Measurements from ENCODE around the gene MRFAP1L1.
"Not testable (repeated sequence)": the region's sequence is repeated elsewhere in the genome, so short reads cannot be mapped to it uniquely, and the experiment has no call there.

Gene MRFAP1L1

DNA sequence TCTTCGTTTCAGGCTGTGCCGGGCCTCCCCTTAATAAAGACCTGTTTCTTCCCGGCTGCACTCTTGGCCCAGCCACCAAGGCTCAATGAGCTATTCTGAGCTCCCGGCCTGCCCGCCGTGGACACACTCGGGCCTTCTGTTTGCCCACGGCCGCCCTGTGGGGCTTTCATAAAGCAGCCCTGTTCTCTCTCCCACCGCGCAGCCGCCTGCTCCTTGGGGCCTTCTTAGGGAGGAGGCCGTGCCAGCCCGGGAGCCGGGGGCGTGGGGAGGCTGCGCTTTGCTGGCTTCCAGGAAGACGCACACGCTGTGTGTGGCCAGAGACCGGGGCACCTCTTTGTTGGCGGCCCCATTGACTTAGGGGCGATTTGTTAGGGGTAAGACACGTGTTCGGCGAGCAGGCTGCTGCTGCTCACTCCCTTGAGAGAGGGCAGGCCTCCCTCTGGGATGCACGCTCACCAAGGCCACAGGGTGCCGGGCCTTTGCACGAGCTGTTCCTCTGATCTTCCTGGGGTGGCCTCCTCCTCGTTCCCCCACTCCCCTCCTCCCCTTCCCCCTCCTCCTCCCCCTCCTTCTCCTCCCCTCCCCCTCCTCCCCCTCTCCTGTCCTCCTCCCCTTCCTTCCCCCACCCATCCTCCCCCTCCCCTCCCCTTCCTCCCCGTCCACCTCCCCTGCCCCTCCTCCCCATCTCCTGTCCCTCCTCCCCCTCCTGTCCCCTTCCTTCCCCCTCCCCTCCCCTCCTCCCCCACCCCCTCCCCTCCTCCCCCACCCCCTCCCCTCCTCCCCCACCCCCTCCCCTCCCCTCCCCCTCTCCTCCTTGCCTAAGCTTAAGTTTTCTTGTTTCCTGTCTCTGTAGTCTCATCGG, 17.6 kb upstream of the MRFAP1L1 start:
- no peak overlapping the region for H3K27ac ChIP-seq
- no peaks in the 10 kb centered on the region for H3K36me3 ChIP-seq (replicated peaks)
- DNase-seq, result peak; percentile 14
- H3K4me3 ChIP-seq (ENCODE audit: low read depth, low read length), result no peak overlapping the region
- TF ChIP-seq, protein P1, sequence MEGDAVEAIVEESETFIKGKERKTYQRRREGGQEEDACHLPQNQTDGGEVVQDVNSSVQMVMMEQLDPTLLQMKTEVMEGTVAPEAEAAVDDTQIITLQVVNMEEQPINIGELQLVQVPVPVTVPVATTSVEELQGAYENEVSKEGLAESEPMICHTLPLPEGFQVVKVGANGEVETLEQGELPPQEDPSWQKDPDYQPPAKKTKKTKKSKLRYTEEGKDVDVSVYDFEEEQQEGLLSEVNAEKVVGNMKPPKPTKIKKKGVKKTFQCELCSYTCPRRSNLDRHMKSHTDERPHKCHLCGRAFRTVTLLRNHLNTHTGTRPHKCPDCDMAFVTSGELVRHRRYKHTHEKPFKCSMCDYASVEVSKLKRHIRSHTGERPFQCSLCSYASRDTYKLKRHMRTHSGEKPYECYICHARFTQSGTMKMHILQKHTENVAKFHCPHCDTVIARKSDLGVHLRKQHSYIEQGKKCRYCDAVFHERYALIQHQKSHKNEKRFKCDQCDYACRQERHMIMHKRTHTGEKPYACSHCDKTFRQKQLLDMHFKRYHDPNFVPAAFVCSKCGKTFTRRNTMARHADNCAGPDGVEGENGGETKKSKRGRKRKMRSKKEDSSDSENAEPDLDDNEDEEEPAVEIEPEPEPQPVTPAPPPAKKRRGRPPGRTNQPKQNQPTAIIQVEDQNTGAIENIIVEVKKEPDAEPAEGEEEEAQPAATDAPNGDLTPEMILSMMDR (IDR thresholded peaks at IDR 0.05; ENCODE audit: low read depth, low read length, missing control alignments), result no peak
- in situ Hi-C loops (cut with HindIII; ENCODE audit: low pct_ligation_motif_present, low sequenced_read_pairs), result loop anchor here (25.0 kb wide), 1 partner anchor 135 kb away; no protein-coding TSS in a partner anchor
- H3K27me3 ChIP-seq (replicated peaks), result no peaks in the 10 kb centered on the region

DNA sequence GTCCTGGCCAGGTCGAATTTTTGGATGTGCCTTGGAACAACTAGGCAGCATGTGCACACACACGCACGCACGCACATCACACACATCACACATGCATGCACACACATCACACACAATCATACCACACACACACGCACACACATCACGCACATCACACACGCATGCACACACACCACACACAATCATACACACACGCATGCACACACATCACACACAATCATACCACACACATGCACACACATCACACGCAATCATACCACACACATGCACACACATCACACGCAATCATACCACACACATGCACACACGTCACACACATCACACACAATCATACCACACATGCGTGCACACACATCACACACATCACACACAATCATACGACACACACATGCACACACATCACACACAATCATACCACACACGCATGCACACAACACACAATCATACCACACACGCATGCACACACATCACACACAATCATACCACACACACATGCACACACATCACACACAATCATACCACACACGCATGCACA, 15.8 kb upstream of the MRFAP1L1 start:
- in situ Hi-C loops (cut with HindIII; ENCODE audit: low pct_ligation_motif_present, low sequenced_read_pairs), result loop anchor here (25.0 kb wide), 1 partner anchor 137 kb away; no protein-coding TSS in a partner anchor

DNA sequence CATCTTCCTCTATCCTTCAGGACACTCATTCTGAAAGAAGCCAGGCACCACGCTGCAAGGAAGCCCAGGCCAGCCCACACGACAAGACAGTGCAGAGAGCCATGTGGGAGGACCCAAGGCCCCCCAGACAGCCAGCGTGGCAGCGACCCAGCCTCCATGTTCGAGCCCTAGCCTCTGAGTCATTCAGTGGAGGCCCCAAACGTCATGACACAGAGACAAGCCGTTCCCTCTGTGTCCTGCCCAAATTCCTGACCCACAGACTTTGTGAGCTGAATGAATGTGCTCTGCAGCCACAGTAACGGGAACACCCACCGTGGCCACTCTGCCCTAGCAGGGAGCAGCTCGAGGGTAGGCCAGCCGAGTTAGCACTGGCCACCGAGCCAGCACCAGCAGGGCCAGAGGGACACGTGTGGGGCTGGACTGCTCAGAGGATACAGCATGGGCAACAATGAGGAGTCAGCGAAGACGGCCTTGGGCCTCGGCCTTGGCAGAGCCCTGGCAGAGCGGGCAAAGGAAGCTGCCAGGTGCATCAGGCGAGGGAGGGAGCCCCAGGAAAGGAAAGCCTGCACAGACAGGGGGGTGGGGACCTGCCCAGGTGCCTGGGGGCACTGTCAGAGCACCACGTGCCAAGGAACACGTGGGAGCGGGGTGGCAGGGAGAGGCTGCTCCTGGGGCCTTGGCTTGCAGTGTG, 14.9 kb upstream of the MRFAP1L1 start:
- TF ChIP-seq, protein P1 (IDR thresholded peaks at IDR 0.05; ENCODE audit: low read depth, low read length, missing control alignments), result no peak
- Histone ChIP-seq H3K4me3 (ENCODE audit: low read depth, low read length) (no peak overlapping the region), H3K36me3 (replicated peaks) (no peaks in the 10 kb centered on the region), H3K27ac (no peak overlapping the region), H3K27me3 (replicated peaks) (no peaks in the 10 kb centered on the region)
- in situ Hi-C loops (cut with HindIII; ENCODE audit: low pct_ligation_motif_present, low sequenced_read_pairs), result loop anchor here (25.0 kb wide), 1 partner anchor 138 kb away; no protein-coding TSS in a partner anchor
- DNase-seq, result peak; percentile 37

More for the DNA sequence above, 15.8 kb upstream of the MRFAP1L1 start:
- H3K27me3 ChIP-seq (replicated peaks); H3K27ac ChIP-seq; DNase-seq; H3K36me3 ChIP-seq (replicated peaks); H3K4me3 ChIP-seq (ENCODE audit: low read depth, low read length): not testable (repeated sequence)

DNA sequence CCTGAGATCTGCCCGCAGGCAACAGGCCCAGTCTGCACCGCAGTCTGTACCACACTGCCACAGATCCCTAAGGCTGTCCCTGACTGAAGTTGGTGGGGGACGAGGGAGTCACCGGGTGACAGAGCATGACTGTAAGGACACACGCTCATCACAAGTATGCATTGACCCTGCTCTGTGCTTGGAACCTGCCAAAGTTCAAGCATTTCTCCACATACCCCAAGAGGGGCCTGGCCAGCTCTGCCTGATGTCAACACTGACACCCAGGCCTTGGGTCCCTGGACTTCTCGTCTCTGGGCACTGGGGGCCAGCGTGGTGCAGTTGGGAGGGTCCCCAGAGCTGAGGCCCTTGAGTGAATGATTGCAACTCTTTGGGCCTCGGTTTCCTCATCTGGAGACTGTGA, 14.2 kb upstream of the MRFAP1L1 start:
- TF ChIP-seq, protein P1 (IDR thresholded peaks at IDR 0.05; ENCODE audit: low read depth, low read length, missing control alignments), result no peak
- H3K27me3 ChIP-seq (replicated peaks), result no peaks in the 10 kb centered on the region
- in situ Hi-C loops (cut with HindIII; ENCODE audit: low pct_ligation_motif_present, low sequenced_read_pairs), result no loop called here
- no peaks in the 10 kb centered on the region for H3K36me3 ChIP-seq (replicated peaks)
- no peak overlapping the region for H3K4me3 ChIP-seq (ENCODE audit: low read depth, low read length)
- DNase-seq, result no peak
- no peak overlapping the region for H3K27ac ChIP-seq

DNA sequence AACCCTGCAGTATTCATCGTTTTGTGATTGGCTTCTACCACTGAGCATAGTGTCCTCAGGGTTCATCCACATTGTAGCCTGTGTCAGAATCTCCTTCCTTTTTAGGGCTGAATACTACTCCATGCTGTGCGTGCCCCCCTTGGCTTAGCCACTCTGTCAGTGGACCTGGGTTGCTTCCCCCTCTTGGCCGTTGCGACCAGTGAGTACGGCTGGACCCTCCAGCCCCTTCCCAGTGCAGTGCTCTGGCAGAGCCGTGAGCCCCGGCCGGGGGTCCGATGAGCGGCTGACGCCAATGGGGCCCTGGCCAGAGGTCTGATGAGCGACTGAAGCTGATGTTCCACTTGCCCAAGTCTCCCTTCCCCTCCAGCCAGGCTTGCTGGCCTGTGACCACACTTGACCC, 13.2 kb upstream of the MRFAP1L1 start:
- Histone ChIP-seq H3K4me3 (ENCODE audit: low read depth, low read length) (no peak overlapping the region), H3K27me3 (replicated peaks) (no peaks in the 10 kb centered on the region), H3K36me3 (replicated peaks) (no peaks in the 10 kb centered on the region), H3K27ac (no peak overlapping the region)
- TF ChIP-seq, protein P1 (IDR thresholded peaks at IDR 0.05; ENCODE audit: low read depth, low read length, missing control alignments), result no peak
- DNase-seq, result no peak
- in situ Hi-C loops (cut with HindIII; ENCODE audit: low pct_ligation_motif_present, low sequenced_read_pairs), result no loop called here

DNA sequence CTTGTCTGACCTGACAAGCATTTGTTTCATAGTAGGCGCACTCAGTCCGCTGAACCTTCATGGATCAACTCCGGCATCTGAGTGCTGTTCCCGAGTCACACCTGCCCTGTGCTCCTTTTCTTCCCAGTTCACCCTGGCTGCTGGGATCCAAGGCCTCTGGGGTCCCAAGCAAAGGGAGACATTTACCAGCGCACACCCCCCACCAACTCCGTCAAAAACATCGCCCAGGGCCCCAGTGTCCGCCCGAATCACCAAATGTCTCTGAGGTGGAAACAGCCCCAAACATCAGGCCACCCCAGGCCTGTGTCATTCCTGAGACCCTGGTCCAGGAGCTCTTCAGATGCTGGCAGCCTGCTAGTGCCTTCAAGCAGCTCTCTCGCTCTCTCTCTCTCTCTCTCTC, 11.5 kb upstream of the MRFAP1L1 start:
- H3K36me3 ChIP-seq (replicated peaks), result no peaks in the 10 kb centered on the region
- no peak overlapping the region for H3K4me3 ChIP-seq (ENCODE audit: low read depth, low read length)
- no peak for DNase-seq
- H3K27me3 ChIP-seq (replicated peaks), result no peaks in the 10 kb centered on the region
- H3K27ac ChIP-seq, result no peak overlapping the region
- in situ Hi-C loops (cut with HindIII; ENCODE audit: low pct_ligation_motif_present, low sequenced_read_pairs), result no loop called here
- TF ChIP-seq, protein P1 (IDR thresholded peaks at IDR 0.05; ENCODE audit: low read depth, low read length, missing control alignments), result no peak
